ACC112 (cell line): ENCODE measurements around the gene CTNNBIP1.
A peak's percentile ranks its signal among the peaks of the same experiment; 100 is the strongest.

ENCODE experiments used
- H2AFZ ChIP-seq: fragments of 200-600 bp; sonication (generic); one replicate; pipeline ENCODE4 v1.6.0; 2017; ENCODE audit warnings: antibody characterized with exemption, low read length; ENCODE audit not compliant: unreplicated experiment
- H3K27ac ChIP-seq: fragments of 200-600 bp; sonication (generic); 2 replicates; pipeline ENCODE4 v1.5.1; 2014; ENCODE audit warnings: low read depth, mild to moderate bottlenecking, antibody characterized with exemption, low read length, moderate library complexity
- H3K27me3 ChIP-seq: fragments of 200-600 bp; sonication (generic); 2 replicates; pipeline ENCODE4 v1.6.1; 2014; ENCODE audit warnings: mild to moderate bottlenecking, antibody characterized with exemption, low read length, moderate library complexity, mixed read lengths; ENCODE audit not compliant: insufficient read depth
- H3K36me3 ChIP-seq: fragments of 200-600 bp; sonication (generic); 2 replicates; pipeline ENCODE4 v1.6.1; 2016; ENCODE audit warnings: mild to moderate bottlenecking, antibody characterized with exemption, low read length, moderate library complexity, mixed read lengths; ENCODE audit not compliant: insufficient read depth
- H3K4me1 ChIP-seq: fragments of 200-600 bp; sonication (generic); one replicate; pipeline ENCODE4 v1.6.1; 2016; ENCODE audit warnings: low read length, mixed read lengths; ENCODE audit not compliant: insufficient read depth, unreplicated experiment, control insufficient read depth
- H3K4me3 ChIP-seq: fragments of 200-600 bp; sonication (generic); 2 replicates; pipeline ENCODE4 v1.5.1; 2014; ENCODE audit warnings: mild to moderate bottlenecking, low read depth, low read length
- H3K79me2 ChIP-seq: fragments of 200-600 bp; sonication (generic); one replicate; pipeline ENCODE4 v1.6.0; 2016; ENCODE audit warnings: low read length; ENCODE audit not compliant: control insufficient read depth, unreplicated experiment, insufficient read depth

The CTNNBIP1 gene, protein sequence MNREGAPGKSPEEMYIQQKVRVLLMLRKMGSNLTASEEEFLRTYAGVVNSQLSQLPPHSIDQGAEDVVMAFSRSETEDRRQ

DNA sequence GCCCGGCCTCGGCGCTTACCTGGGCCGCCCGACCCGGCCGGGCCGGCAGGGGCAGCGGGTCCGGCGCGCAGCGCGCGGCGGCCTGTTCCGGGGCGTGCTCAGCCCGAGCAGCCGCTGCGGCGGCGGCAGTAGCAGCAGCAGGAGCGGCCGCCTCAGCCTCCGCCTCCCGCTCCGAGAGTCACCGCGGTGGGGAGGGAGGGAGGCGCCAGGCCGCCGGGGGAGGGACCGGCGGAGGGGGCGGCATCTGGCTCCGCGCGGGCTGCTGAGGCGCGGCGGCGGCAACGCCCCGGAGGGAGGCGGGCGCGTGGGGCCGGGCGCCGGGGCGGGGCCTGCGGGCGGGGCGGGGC is at the start of gene CTNNBIP1:
Gene CTNNBIP1 (minus strand): TSS at position 194 of the 347 bp plus-strand sequence. CDS start 38,205 bp downstream, outside the sequence.
- H3K4me1 ChIP-seq: peaks cover 12% of the 10 kb centered on the region
- no peaks in the 10 kb centered on the region for H3K36me3 ChIP-seq
- peak within 1 kb of the TSS; percentile 95 for H2AFZ ChIP-seq
- H3K4me3 ChIP-seq: peak within 1 kb of the TSS; percentile 98
- peak within 1 kb of the TSS; percentile 68 for H3K27ac ChIP-seq
- no peaks in the 10 kb centered on the region for H3K79me2 ChIP-seq
- H3K27me3 ChIP-seq: no peaks in the 10 kb centered on the region

DNA sequence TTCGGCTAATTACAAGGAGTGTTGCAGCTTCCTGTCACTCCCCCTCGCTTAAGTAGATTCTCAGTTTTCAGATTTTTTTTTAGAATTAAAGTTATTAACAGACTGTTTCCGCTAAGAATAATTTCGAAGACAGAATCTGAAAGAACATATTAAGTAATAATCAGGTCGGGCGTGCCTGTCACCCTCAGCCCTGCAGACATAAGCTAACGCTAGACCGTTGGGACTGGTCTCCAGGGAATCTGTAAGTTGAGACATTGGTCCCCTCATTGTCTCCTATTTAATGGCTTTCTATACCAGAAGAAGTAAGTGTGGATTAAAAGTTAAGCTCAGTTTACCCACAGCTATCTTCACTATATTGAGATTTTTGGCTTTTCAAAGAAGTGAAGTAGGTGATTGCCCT is 47.7 kb upstream of the CTNNBIP1 start:
- no peaks in the 10 kb centered on the region for H3K36me3 ChIP-seq
- H3K27me3 ChIP-seq: no peaks in the 10 kb centered on the region
- H3K4me1 ChIP-seq: peaks cover 13% of the 10 kb centered on the region
- H3K4me3 ChIP-seq: no peak overlapping the region
- no peak overlapping the region for H2AFZ ChIP-seq
- no peak overlapping the region for H3K27ac ChIP-seq
- H3K79me2 ChIP-seq: peaks cover 3% of the 10 kb centered on the region

DNA sequence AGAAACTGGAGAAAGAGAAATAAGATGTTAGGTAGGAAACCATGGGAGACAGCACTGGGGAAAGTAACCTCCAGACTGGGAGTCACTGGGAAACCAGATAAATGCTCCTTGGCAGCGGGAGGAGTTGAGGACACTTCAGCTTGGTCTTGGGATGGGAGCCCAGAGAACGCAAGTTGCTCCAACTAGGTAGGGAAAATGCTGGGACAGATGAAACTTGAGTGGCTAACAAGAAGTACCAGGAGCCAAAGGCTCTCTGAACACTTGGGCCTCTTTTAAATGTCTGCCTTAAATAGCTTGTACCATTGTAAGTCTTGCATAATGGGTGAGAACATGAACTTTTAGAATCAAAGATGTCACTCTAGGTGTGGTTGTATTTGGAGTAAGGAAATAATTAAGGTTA is 36.2 kb upstream of the CTNNBIP1 start:
- H3K4me3 ChIP-seq: no peak overlapping the region
- no peak overlapping the region for H2AFZ ChIP-seq
- H3K27ac ChIP-seq: no peak overlapping the region
- H3K79me2 ChIP-seq: peaks cover 17% of the 10 kb centered on the region
- peaks cover 10% of the 10 kb centered on the region for H3K4me1 ChIP-seq
- no peaks in the 10 kb centered on the region for H3K27me3 ChIP-seq
- no peaks in the 10 kb centered on the region; the same call in 1 of the 2 replicates for H3K36me3 ChIP-seq

DNA sequence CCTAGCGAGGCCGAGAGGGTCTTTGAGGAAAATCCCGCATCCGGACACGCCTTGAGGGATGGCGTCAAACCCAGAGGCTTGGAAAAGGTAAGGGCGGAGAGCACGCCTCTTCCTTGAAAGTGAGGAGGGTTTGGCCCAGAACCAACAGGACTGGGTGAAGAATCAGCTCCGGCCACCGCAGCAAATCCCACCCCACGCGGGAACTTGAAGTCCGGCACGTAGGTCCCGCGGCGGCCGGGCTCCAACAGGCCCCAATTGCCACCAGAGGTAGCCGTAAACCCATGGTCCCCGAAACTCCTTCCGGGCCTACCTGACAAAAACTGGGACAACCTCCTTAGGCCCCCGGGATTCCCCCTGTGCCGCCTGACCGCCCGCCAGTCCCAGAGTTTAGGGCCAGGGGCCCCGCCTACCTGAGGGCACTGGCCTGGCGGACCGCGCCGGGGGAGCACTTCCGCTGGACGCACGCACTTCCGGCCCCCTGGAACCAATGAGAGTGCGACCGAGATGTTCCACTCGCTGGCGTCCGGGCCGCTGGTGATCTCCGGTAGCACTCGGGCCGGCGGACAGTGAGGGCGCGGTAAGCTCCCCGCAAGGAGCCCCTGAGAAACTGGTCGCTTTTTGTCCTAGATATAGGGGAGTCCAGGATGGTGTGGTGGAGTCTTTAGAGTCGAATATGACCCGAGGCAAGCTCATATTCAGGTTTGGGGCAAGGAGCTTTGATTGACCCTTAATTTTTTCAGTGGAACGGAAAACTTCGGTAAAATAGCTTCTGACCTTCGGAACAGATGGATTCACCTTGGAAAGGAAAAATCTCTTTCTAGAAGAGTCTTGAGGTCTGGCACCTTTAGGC is 33.1 kb upstream of the CTNNBIP1 start, which contains the start of the genes LZIC and NMNAT1:
Gene LZIC (minus strand): TSS at position 453 of the 850 bp plus-strand sequence. CDS start 6,772 bp downstream, outside the sequence.
Gene NMNAT1 (plus strand): TSS at position 537 of the 850 bp plus-strand sequence. CDS start 28,599 bp downstream, outside the sequence.
- H3K27me3 ChIP-seq: no peaks in the 10 kb centered on the region
- H3K4me1 ChIP-seq: peaks cover 10% of the 10 kb centered on the region
- H2AFZ ChIP-seq: peak within 1 kb of the TSS; percentile 79
- peak within 1 kb of the TSS; percentile 86 for H3K4me3 ChIP-seq
- H3K79me2 ChIP-seq: peaks cover 16% of the 10 kb centered on the region
- peak within 1 kb of the TSS; percentile 84 for H3K27ac ChIP-seq
- H3K36me3 ChIP-seq: no peaks in the 10 kb centered on the region

DNA sequence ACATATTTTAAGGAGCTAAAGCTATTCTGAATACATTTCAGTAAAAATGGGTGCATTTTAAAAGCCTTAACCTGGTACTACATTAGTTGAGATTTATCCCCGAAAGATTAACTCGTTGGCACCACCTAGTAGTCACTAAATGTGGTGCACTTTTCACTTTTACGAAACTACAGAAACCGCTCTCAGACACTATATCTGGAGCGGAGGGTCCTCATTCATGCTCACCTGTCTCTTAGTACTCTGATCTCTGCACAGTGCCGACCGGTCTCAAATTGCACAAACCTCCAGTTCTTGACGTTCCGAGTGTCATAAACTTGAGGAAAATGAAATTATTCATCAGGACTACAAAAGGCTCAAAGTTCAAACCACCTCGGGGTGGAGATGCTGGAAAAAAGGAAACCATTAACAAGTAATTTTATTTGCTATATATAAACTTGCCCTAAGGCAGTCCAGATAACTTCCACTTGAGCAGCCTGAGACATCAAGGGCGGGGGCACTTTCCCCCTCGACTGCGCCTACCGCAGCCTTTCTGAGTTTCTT is 32.4 kb upstream of the CTNNBIP1 start:
- H3K79me2 ChIP-seq: peaks cover 16% of the 10 kb centered on the region

DNA sequence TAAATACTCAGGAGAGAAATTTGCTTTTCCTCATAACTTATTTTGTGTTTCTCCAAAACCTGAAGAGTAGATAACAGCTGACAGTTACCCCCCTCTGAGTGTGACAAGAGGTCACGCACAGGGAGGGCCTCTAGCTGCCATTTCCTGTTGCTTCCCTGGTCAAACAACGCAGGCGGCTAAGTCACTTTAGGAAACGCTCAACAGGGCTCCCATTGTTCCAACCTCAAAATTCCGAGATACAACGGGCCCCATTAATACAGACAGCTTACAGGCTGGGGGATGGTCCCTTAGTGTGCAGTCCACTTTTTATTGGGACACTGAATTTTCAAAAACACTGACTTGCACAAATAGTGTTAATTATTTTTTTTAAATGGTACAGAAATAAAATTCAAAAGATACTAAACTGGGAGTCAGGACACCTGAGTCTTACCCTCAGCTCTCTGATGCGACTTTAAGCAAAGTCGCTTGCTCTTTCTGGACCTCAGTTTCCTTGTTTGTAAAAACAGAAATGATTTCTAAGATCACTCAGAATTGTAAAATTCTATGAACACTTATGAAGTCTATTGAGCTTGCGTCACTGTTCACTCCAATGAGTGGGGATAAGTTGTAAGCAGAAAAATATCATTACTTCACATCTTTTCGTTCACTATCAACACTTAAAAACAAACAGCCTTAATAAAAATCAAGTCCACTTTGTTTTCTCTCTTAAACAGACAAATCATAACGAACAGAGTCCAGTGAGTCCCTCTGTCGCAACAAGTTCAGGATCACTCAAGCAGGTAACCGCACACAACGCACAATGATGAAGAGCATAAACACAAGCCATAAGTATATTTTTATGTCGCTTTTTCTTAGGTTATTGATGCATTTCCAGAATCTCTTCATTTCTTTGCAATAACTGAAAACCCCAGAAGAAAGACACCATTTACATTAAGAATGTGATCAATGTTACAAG is 19.6 kb upstream of the CTNNBIP1 start:
- no peak overlapping the region for H3K27ac ChIP-seq
- no peaks in the 10 kb centered on the region for H3K79me2 ChIP-seq
- no peak overlapping the region for H3K4me3 ChIP-seq
- no peaks in the 10 kb centered on the region for H3K4me1 ChIP-seq
- H3K36me3 ChIP-seq: 0 out of 2 replicates have a peak, but pooled peaks cover 8% of the 10 kb centered on the region
- no peaks in the 10 kb centered on the region for H3K27me3 ChIP-seq
- H2AFZ ChIP-seq: no peak overlapping the region

More for the DNA sequence above, 32.4 kb upstream of the CTNNBIP1 start:
- Histone ChIP-seq H3K27ac (peak overlapping the region; percentile 84), H3K4me3 (peak overlapping the region; percentile 86), H3K4me1 (peaks cover 10% of the 10 kb centered on the region), H3K27me3 (no peaks in the 10 kb centered on the region), H3K36me3 (no peaks in the 10 kb centered on the region), H2AFZ (peak overlapping the region; percentile 79)

DNA sequence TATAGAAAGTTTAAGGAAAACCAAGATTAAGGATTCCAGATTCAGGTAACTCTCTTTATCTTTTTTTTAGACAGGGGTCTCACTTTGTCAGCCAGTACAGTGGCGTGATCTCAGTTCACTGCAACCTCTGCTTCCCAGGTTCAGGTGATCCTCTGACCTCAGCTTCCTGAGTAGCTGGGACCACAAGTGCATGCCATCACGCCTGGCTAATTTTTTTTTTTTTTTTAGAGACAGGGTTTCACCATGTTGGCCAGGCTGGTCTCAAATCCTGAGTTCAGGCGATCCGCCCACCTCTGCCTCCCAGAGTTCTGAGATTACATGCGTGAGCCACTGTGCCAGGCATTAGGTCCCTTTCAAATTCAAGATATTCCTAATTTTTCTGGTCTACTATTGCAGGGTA is 17.2 kb upstream of the CTNNBIP1 start:
- no peaks in the 10 kb centered on the region for H3K27me3 ChIP-seq
- H3K27ac ChIP-seq: no peak overlapping the region
- H3K4me3 ChIP-seq: no peak overlapping the region
- no peaks in the 10 kb centered on the region for H3K4me1 ChIP-seq
- no peaks in the 10 kb centered on the region for H3K79me2 ChIP-seq
- 0 out of 2 replicates have a peak, but pooled peaks cover 6% of the 10 kb centered on the region for H3K36me3 ChIP-seq
- H2AFZ ChIP-seq: no peak overlapping the region

DNA sequence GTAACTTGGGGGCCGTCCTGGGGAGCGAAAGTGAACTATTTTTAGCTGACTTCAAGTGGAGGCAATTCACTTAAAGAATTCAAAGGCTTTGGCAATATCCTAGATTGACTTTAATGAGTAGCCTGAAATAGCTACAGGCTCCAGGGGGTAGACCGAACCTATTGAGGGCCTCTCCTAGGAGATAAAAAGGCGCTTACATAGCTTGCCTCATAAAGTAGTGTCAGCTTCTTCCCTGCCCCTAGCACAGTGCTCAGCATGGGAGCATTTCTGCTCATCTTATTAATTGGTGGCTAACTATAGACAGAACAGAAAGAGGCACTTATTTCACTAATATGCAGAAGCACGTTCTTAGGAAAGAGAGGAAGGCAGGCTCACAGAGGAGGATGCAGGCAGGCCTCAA is 12.3 kb upstream of the CTNNBIP1 start:
- Histone ChIP-seq H3K4me1 (no peaks in the 10 kb centered on the region), H3K36me3 (no peaks in the 10 kb centered on the region), H2AFZ (no peak overlapping the region), H3K27me3 (0 out of 2 replicates have a peak, but pooled peaks cover 3% of the 10 kb centered on the region), H3K4me3 (no peak overlapping the region), H3K27ac (no peak overlapping the region), H3K79me2 (no peaks in the 10 kb centered on the region)

DNA sequence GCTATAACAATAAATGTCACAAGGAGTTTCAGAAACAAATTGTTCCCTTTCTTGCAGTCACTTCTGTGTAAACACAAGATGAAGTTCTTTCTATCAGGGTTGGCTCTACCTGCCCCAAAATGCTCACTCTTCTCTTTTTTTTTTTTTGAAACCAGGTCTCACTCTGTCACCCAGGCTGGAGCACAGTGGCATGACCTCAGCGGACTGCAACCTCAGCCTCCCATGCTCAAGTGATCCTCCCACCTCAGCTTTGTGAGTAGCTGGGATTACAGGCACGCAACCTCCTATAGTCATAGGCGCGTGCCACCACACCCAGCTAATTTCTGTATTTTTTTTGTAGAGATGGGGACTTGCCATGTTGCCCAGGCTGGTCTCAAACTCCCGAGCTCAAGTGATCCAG is 10.5 kb upstream of the CTNNBIP1 start:
- Histone ChIP-seq H3K27me3 (0 out of 2 replicates have a peak, but pooled peaks cover 3% of the 10 kb centered on the region), H3K36me3 (no peaks in the 10 kb centered on the region), H3K4me1 (no peaks in the 10 kb centered on the region), H3K4me3 (no peak overlapping the region), H2AFZ (no peak overlapping the region), H3K27ac (no peak overlapping the region), H3K79me2 (no peaks in the 10 kb centered on the region)

DNA sequence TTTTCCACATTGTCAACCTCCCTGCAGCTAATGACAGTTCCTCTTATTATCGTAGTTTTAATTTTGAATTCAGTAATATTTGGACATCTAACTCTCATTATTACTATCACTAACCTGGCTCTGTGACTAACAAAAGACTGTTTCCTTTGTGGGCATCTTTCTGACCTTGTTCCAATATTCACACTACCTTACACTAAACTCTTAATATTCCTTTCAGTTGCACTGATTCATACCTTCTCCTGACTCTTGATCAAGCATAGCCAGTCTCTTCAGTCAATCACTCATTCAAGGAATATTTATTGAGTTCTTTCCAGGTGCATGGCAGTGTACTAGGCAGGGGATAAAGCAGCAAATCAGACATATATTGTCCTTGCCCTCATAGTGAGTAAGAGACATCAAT is 7.8 kb upstream of the CTNNBIP1 start:
- Histone ChIP-seq H3K27ac (no peak overlapping the region), H3K79me2 (no peaks in the 10 kb centered on the region), H3K4me3 (no peak overlapping the region), H2AFZ (no peak overlapping the region), H3K4me1 (no peaks in the 10 kb centered on the region), H3K27me3 (0 out of 2 replicates have a peak, but pooled peaks cover 3% of the 10 kb centered on the region), H3K36me3 (no peaks in the 10 kb centered on the region)
